Tibial nerve (tissue), 4 donors: ENCODE measurements around the gene ELOF1.
"Not testable (repeated sequence)": the region's sequence is repeated elsewhere in the genome, so short reads cannot be mapped to it uniquely, and the experiment has no call there.

Experiments used
- CTCF ChIP-seq, 5 experiments: fragments of 200-600 bp in 3 of 5; fragments of 450-650 bp in 2 of 5; sonication (generic) in 3 of 5; IDR thresholded peaks; one replicate each; pipeline ENCODE4 v1.5.1; 2016 to 2019; ENCODE audit warnings: antibody characterized with exemption in 5 of 5, mild to moderate bottlenecking in 3 of 5, moderate library complexity in 2 of 5
- EP300 ChIP-seq, 2 donors: sonication (generic); formaldehyde crosslinking; IDR thresholded peaks; one replicate each; pipeline ENCODE4 v1.6.1; 2017; ENCODE audit warnings: antibody characterized with exemption in 2 of 2, mild to moderate bottlenecking in 1 of 2
- POLR2A ChIP-seq, 2 donors: fragments of 450-650 bp; IDR thresholded peaks; one replicate each; pipeline ENCODE4 v1.6.1; 2017; ENCODE audit warnings: antibody characterized with exemption in 2 of 2, mild to moderate bottlenecking in 2 of 2, moderate library complexity in 2 of 2

- not testable (repeated sequence) for TF ChIP-seq CTCF, POLR2A, EP300 (IDR thresholded peaks at IDR 0.05)
Measured at GRCh38 chr19:11599704-11600103, 40.7 kb upstream of the ELOF1 start.
